GM19395 (cell line): ENCODE results near the gene EPS8L3.
"Not testable (repeated sequence)": the region's sequence is repeated elsewhere in the genome, so short reads cannot be mapped to it uniquely, and the experiment has no call there.

Experiments
- ATAC-seq: cut with Tn5 transposase; IDR thresholded peaks from one replicate; pipeline ENCODE4 v1.9.1; 2021; ENCODE audit warnings: mild to moderate bottlenecking, moderate library complexity; ENCODE audit not compliant: unreplicated experiment

Gene EPS8L3

DNA sequence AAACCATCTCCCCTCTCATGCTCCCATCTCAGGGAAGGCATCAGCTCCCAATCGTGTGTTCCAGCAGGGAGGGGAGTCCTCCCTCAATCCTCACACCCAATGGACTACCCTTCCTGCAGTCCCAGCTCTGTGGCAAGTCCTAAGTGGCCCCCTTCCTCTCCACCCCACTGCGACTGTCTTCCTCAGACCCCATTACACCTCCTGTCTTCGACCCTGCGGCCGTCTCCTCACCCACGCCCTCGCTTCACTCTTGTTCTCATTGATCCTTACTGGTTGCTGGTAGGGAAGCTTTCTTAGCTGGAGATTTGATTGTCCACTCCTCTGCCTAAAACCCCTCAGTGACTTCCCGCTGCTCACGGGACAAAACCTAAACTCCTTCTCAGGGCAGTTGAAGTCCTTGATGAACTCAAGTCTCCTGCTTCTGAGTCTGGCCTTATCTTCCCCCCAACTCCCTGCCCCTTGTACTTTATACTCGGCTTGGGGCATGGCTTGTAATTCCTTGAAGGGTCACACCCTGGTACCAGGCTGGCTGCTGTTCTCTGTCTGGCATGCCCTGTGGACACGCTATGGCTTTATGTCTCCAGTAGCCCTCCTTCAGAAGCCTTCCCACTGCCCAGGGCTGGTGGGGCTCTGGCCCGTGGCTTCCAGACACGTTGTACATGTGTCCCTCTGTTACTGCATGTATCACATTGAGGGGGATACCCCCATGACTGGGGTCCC lies 2.3 kb upstream of the EPS8L3 start:
- no peak for ATAC-seq

DNA sequence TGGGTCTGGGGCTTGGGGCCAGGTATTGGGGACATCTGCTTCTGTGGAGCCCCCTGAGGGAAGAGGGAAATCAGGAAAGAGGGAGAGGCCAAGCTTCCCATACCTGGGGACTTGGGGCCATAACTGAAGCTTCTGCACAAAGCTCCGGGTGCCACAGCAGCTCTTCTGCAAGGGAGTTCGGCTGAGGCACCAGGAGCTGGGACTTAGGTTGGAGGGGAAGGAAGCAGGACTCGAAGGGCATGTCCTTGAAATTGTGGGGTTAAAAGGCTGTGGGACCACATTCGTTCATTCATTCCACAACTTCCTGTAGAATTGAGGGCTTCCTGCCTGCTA lies 1.7 kb upstream of the EPS8L3 start:
- ATAC-seq, result no peak

DNA sequence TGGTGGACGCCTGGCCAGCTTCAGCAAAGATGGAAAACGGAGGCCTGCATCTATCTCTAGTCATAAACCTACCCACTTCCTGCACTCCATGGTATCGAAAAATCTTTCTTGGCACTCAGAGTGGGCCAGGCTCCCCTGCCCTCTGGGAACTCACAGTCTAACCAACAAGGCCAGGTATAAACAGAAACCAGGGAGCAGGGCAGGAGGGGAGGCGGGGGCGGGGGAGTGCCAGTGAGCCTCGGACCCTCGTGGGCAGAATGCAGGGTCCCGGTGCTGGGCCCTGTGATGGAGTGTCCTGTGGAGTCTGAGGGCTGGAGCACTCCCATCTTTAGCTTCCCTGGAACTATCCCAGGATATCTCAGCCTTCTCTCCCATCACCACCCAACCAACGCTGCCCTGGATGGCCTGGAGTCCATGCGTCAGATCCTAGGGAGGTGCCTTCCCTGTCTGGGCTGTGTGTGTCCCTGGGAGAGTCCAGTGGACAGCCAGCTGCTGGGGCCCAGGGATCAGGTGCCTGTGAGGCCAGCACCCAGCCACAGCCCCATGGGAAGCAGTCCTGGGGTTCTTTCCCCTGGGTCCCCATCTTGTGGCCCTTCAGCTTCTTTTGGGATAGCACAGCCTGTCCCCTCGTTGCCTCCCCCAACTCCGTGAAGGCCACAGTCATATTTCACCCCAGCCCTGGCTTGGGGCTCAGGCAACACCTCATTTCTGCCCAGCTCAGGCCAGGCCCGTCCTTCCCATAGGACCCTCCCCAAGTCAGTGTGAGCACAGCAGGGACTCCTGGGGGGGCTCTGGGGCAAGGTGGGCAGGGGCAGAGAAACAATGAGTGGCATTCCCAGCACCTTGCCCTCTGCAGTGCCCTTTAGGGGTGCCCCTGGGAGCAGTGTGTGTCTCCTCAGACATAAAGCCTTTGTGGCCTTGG lies 1.1 kb upstream of the EPS8L3 start:
- ATAC-seq, result no peak

DNA sequence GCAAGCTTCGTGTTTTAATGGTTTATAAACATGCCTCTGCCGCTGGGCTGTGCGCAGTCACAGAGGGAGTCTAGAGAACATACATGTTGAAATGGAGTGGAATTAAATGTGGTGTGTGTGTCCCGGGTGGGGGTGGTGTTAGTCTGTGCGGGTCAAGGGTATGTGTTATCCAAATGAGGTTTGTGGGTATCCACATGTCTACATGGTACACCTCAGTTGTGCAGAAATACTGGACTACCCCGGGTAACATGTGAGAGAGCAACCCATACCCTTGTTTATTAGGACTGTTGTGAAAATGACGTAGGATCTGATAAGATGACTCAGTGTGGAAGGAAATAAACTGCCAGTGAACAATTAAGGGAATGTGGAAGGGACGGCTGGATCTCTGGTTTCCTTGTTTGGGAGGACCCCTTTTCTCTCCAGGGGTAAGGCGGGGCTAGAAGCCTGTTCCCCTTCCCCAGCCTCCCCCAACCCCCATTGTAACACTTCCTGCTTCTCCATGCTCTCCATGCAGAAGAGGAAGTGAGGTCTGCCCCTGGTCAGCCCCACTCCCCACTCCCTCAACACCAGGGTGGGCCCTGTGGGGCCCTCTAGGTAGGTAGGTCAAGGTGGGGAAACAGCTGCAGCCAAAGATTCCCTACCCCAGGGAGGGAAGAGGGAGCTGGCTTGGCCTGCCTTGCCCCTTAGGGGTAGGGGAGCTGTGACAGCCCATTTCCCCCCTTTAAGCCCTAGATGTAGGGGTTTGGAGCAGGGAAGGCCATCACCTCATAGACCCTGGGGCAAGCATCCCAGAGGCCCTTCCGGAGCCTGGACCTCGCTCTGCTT lies 690 bp downstream of the EPS8L3 start:
- no peak for ATAC-seq

DNA sequence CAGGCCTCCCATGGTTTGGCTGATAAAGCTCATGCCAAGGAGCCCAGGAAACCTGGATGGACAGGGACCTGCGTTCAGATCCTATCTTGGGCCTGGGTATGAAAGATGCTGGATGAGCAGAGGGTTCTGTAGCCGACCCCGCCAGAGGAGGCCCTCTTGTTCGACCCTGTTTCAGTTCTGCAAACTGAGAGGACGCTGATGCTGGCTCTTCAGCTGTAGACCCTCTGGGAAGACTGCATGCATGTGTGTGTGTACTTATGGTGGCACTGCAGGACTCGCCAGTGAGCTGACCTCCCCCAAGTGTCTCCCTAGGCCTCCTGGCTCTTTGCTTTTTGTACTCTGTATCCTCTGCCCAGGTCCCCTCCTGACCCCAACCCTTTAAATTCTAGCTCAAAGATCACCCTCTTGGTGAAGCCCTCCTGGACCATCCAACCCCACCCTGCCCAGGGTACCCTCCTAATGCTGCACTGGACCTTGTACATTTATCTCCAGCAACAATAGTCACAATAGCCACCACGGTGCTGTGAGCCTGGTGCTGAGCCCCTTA lies 1.6 kb downstream of the EPS8L3 start:
- no peak for ATAC-seq

DNA sequence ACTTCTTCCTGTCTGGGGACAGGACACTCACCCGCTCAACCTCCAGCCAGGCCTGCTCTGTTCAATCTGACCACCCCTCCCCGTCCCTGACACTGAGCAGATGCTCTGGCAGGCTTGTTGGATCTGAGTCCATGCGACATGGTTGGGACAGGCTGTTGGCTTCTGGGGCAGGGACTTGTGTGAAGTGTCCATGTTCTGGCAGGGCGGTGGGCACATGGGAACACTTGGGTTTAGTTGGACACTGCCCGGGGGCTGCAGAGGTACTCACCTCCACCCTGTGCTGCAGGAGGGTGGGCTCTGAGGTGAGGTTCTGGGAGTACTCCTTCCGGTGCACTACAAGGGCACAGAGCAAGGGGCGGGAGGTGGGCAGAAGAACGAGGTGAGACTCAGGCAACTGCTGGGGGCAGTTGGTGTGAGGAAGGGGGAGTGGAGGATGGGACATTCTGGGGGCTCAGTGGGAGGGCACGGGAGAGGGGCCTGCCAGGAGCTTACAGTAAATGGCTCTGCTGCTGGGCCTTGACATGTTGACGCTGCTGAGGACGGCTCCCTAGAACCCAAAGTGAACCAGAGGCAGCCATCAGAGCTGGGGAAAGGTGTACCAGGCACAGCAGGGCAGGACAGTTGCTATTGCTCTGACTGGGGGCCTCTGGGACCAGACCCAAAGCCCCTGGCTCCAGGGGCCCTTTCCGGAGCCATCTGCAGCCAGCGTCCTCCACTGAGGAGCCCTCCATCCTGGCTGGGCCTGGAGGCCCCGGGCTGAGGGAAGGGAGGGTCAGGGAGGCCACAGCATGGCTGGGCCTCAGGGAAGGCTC lies 2.3 kb downstream of the EPS8L3 start:
- no peak for ATAC-seq

DNA sequence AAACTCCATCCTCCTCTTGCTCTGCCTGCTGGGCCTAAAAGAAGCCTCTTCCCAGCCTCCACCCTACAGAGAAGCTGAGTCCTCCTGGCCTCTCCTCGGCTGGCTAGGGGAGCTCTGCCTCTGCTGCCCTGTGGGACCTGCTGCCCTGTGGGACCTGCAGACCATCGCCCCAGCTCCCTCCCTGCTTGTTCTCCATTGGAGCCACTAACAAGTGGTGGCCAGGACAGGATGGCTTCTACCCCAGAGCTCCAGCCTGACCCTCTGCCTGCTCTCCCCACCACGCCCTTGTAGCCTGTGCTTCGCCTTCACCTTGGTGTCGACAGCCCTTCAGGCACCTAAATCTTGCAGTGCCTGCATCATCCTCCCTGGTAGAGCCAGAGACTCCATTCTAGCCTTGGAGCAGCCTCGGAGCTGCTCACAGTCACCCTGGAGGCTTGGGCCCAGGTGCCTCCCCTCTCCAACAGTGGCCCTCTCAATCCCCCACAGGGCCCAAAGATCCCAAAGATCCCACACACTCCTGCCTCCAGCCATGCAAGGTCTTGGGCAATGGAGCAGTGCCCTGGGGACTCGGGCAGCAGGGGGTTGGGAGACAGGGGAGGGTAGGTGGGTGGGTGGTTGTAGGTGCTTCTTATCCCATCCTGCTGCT lies 3.0 kb downstream of the EPS8L3 start:
- no peak for ATAC-seq

DNA sequence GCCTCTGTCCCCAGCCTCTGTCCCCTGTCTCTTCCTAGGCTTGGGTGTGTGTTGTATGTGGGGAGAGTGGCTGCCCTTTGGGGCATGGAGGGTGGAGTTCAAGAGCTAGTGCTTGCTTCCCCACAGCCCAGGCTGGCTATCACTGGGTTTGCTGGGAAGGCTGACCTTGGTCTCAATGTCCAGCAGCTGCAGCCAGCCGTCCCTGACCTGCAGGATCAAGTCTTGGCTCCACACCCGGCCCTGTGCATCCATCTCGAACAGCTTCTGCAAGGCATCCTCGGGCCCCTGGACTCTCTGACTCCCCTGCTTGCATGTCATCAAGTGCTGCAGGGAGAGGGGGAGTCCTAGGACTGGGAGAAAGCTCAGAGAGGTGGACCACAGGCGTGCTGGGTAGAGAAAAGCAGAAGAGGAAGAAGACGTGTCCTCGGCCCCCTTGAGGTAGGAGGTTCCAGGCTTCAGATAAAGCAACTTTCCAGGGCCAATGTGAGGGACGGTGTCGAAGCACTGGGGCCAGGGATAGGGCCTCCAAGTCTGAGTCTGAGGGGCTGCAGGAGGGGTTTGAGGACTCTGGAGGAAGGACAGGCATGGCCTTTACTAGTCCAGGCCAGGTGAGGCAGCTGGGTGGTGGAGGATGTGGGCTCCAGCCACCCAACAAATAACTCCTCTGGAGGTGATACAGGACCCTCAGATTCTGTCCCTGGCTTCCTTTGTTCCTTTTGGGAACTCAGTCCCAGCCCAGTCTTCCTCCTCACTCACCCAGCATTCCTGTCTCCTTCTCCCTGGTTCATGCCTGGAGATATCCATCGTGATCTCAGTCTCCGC lies 4.0 kb downstream of the EPS8L3 start:
- no peak for ATAC-seq

DNA sequence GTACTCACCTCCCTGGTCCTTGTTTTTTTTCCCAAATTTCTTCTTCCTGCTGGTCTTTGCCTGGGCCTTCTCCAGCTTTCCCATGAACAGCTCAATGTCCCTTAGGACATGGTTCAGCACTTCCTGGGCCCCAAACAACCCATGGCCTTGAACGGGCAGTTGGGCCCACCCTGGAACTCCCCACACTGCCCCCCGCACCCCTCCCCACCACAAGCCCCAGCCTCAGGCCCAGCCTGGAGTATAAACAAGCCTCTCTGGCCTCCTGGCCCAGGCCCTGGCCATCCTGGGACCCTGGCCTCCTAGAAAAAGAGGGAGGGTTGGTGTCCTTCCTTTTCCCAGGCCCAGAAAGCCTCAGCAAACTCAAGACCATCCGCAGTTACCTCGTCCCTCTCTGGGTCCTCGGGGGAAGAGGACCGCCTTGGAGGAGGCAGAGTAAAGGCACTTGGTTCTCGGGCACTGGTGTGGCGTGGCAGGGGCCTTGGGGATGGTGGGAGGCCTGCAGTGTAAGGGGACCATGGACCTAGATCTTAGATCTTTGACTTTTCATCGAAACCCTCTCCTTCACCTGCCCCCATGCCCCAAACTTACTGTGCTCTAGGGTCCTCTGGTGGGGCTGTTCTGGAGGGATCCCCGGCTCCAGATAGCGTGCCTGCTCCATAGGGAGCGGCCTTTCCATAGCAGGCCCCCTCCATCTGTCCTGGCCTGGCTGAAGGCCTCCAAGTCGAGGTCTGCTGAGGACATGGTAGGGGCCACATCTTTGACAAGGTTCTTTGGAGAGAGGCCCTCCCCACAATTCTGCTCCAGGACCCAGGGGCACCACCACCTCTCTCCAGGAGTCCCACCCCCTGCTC lies 5.6 kb downstream of the EPS8L3 start:
- no peak for ATAC-seq

DNA sequence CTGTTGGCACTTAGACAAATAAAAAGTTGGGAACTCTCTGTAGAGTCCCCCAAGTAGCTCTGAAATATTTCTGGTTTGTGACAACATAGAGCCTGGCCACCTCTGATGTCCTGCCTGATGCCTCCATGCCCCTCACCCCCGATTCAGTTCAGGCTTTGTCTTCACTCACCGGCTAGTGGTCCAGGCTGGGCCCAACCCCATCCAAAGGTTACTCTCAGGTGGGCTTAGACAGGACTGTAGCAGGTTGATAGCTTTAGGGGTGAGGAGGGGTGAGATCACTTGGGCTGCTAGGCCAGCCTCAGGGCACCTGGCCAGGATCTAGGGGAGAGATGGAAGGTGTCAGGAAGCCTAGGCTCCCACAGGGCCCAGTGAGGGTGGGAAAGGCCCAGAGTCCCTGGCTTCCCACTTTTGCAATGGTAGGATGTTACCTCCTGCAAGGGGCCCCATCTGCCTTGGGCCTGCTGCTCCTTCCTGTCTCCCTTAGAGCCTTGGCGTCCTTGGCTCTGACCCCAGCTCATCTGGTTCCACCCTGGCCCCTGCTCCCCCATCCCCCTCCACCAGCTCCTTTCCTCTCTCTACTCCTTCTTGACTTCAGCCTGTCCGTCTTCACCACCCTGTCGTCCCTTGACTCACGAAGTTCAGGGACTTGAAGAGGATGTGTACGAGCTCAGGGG lies 6.7 kb downstream of the EPS8L3 start:
- ATAC-seq, result no peak

DNA sequence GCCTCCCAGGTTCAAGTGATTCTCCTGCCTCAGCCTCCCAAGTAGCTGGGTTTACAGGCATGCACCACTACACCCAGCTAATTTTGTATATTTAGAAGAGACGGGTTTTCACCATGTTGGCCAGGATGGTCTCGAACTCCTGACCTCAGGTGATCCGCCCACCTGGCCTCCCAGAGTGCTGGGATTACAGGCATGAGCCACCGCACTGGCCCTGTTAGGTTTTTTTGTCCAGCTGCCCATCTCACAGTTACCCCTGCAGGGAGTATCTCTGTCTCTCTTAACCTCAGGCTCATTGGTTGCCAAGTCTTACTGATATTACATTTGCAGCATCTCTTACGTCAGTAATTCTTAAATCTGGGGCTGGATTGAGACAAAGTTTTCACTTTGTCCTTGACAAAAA lies 7.4 kb downstream of the EPS8L3 start:
- not testable (repeated sequence) for ATAC-seq

DNA sequence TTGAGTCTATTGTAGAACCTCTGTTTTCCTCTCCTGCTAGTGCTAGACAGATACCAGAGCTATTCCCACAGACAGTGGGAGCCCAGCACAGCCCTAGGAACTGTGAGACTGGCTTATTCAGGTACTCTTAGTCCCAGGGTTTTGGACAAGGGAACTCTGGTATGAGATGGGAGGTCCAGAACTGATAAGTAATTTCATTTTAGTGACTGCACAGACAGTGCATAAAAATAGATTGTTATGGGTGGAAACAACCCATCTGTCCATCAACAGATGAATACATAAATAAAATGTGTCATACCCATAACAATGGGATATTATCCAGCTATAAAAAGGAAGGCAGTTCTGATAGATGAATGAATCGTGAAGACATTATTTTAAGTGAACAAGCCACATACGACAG lies 9.0 kb downstream of the EPS8L3 start:
- ATAC-seq, result no peak

DNA sequence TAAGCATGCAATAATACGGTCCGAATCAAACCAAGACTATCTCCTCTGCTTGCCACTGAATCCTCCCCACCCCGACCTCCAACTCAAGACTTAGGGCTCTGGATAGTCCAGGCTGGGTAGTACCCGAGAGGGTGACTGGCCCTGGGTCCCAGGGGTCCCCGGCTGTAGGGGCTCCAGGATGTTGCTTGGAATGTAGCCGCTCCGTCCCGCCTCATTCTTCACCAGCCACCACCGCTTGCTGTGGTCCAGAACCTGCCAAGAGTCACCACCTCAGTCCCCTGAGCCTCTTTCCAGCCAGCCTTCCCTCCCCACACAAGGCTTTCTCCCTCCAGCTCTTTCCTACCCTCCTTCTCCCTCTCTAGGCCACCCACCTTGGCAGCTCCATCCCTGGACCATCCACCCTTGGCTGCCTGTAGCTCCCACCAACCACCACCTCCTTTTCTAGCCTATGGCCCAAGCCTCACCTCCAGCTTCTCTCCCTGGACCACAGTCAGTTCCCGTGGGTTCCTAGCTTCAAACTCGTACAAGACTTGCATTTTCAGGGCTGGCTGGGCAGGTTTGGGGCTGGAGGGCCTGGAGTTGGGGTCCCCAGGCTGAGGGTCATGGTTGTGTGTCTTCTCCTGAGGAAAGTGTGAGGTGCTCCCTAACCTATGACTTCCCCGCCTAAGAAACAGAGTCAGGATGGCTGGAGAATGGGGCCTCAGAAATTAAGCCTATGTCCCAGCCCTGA lies 12.0 kb downstream of the EPS8L3 start:
- no peak for ATAC-seq

DNA sequence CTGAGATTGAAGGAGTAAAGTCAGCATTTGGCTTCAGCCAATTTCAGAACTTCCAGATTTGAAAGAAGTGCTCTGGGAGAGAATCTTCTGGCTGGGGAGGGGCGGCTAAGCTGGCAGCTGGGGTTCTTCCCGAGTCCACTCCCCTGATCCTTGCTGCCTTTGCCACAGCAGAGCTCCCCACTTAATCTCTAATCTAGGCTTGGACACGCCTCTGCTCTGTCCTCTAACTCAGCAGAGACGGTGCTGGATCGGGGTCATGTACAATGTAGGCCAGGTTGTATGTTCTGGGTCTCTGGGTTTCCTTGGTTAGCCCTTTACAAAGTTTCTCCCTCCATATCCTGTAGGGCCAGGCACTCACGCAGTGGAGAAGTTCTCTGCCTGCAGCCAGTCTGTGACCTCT lies 12.8 kb downstream of the EPS8L3 start:
- ATAC-seq, result no peak

DNA sequence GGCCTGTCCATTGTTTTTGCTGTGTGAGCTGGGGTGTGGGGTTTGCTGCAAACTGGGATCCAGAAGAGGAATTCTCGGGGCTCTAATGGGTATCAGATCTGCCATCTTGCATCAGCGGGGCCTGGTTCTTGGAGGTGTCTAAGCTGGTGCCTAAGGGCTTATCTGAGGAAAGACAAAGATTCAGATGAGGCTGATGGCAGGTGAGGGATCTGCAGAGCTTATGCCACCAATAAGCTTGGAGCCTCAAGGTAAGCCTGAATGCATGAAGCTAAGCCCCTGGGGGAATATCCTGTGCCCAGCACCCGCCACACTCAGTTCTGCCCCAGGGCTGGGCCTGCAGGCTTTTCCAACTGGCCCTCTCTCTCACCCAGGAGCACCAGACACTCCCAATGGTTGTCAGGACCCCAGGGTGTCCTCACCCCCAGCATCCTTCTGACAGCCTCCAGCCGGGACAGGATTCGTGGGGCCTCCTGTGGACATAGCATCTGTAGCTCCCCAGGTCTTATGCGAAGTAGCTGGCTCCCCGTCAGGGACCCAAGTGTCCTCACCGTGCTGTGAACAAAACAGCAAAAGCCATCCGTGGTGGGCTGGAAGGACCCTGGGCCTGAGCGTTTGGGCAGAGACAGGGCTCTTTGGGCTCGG lies 13.4 kb downstream of the EPS8L3 start:
- no peak for ATAC-seq

DNA sequence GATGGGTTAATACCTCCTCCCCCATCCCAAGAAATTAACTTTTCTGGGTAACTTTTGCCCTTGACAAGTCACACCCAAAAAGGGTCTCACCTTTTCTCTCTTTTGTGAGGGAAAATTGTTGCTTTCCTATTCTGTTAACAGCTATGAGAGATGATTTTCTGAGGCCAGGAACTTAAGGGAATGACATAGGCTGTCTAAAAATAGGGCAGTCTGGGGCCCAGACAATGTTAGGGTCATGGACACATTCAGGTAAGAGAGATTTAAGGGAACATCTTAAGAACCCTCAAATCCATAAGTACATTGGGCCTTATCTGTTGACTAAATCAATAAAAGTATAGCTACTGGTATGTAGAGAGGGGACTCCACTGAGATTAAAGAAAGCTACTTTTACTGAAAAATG lies 14.5 kb downstream of the EPS8L3 start:
- no peak for ATAC-seq
